ENCODE results near the gene TIAL1. TPM values are rescaled to one million over a fixed set of nuclear protein-coding genes. Genes with fewer than 3 reads are reported as not detected.

TIAL1 gene
- total RNA-seq, 1 experiment from 2014 or later = 220 TPM

DNA sequence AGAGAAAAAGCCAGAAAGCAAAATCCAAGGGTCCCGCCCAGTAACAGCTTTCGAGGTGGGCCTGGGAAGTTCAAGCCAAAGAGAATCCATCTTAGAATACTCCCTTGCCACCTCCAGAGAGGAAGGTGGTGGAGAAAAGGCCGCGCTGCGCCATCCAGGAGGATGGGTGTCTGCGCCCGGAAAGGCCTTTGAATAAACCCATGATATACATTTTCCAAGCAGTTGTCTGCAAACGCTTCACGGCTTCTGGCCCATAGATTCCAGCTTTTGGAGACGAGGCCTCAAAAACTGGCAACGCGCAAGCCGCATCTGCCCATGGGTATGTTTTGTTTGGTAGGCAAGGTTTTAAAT lies 72.1 kb downstream of the TIAL1 start:
- ChIA-PET POLR2A (interaction anchor here (1.4 kb wide), 1 partner anchor 73 kb away, joined by 3 read pairs; no protein-coding TSS in a partner anchor), RAD21 (ENCODE audit: low non-redundant PET in 1 of 2, low total read pairs in 2 of 2, uncharacterized antibody in 2 of 2, unreplicated experiment in 2 of 2) (no interaction called here), CTCF (no interaction called here)
- DNase-seq (ENCODE audit: low read depth, low spot score) (no peak), ATAC-seq (no peak)
- intact Hi-C loops (cut with micrococcal nuclease) = no loop called here
- Histone ChIP-seq H3K27ac (ENCODE audit: low read depth, low read length) (no peak overlapping the region), H3K4me1 (ENCODE audit: control insufficient read depth in 1 of 2, insufficient read depth in 2 of 2, low read length in 2 of 2) (peaks cover 28 to 49% of the 10 kb centered on the region in 2 experiments), H3K79me2 (ENCODE audit: insufficient read depth, low read length) (peaks cover 26% of the 10 kb centered on the region), H3K9ac (ENCODE audit: low read length) (0 out of 2 replicates have a peak overlapping the region, but pooled peaks have one; percentile 53), H3K36me3 (ENCODE audit: control insufficient read depth in 1 of 2, insufficient read depth in 2 of 2, low read length in 2 of 2) (peaks cover 0 to 25% of the 10 kb centered on the region in 2 experiments; a peak in 1 of 4 replicates), H3K9me2 (ENCODE audit: insufficient read depth) (no peaks in the 10 kb centered on the region), H3K9me3 (ENCODE audit: control insufficient read depth in 1 of 2, insufficient read depth in 1 of 2, low read depth in 1 of 2, low read length in 2 of 2) (no peaks in the 10 kb centered on the region), H3K27me3 (ENCODE audit: insufficient read depth, low read length) (no peaks in the 10 kb centered on the region), H3K4me2 (ENCODE audit: low read length) (no peak overlapping the region), H3K4me3 (replicated peaks in 1 of 2; ENCODE audit: low read depth in 1 of 2, low read length in 2 of 2) (no peak overlapping the region), H2AFZ (ENCODE audit: low read depth, low read length, poor library complexity, severe bottlenecking) (no peak overlapping the region), H4K20me1 (ENCODE audit: insufficient read depth) (no peaks in the 10 kb centered on the region)
- no peak for TF ChIP-seq SRF (IDR thresholded peaks at IDR 0.05; ENCODE audit: low read depth)
- TF ChIP-seq, protein P1, sequence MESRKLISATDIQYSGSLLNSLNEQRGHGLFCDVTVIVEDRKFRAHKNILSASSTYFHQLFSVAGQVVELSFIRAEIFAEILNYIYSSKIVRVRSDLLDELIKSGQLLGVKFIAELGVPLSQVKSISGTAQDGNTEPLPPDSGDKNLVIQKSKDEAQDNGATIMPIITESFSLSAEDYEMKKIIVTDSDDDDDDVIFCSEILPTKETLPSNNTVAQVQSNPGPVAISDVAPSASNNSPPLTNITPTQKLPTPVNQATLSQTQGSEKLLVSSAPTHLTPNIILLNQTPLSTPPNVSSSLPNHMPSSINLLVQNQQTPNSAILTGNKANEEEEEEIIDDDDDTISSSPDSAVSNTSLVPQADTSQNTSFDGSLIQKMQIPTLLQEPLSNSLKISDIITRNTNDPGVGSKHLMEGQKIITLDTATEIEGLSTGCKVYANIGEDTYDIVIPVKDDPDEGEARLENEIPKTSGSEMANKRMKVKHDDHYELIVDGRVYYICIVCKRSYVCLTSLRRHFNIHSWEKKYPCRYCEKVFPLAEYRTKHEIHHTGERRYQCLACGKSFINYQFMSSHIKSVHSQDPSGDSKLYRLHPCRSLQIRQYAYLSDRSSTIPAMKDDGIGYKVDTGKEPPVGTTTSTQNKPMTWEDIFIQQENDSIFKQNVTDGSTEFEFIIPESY (IDR thresholded peaks at IDR 0.05; ENCODE audit: extremely low read depth, insufficient replicate concordance, low read length) = no peak
- TF ChIP-seq POLR2A (IDR thresholded peaks at IDR 0.05; ENCODE audit: borderline replicate concordance, extremely low read depth, insufficient read depth, insufficient read length) = no peak
- no peak for TF ChIP-seq RAD21 (IDR thresholded peaks at IDR 0.05; ENCODE audit: low read depth)
- TF ChIP-seq SP1 (IDR thresholded peaks at IDR 0.05; ENCODE audit: low read depth) = no peak
- TF ChIP-seq, protein P2, sequence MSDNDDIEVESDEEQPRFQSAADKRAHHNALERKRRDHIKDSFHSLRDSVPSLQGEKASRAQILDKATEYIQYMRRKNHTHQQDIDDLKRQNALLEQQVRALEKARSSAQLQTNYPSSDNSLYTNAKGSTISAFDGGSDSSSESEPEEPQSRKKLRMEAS (IDR thresholded peaks at IDR 0.05) = no peak
- TF ChIP-seq EZH2 (IDR thresholded peaks at IDR 0.05) = no peak
- no peak for TF ChIP-seq ELF1 (IDR thresholded peaks at IDR 0.05; ENCODE audit: borderline replicate concordance, low read depth)
- TF ChIP-seq, protein P3, sequence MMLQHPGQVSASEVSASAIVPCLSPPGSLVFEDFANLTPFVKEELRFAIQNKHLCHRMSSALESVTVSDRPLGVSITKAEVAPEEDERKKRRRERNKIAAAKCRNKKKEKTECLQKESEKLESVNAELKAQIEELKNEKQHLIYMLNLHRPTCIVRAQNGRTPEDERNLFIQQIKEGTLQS (IDR thresholded peaks at IDR 0.05) = no peak
- no peak for TF ChIP-seq JUND (IDR thresholded peaks at IDR 0.05)
- no peak for TF ChIP-seq EZH2phosphoT487 (IDR thresholded peaks at IDR 0.05; ENCODE audit: borderline replicate concordance)
- TF ChIP-seq, protein P4, sequence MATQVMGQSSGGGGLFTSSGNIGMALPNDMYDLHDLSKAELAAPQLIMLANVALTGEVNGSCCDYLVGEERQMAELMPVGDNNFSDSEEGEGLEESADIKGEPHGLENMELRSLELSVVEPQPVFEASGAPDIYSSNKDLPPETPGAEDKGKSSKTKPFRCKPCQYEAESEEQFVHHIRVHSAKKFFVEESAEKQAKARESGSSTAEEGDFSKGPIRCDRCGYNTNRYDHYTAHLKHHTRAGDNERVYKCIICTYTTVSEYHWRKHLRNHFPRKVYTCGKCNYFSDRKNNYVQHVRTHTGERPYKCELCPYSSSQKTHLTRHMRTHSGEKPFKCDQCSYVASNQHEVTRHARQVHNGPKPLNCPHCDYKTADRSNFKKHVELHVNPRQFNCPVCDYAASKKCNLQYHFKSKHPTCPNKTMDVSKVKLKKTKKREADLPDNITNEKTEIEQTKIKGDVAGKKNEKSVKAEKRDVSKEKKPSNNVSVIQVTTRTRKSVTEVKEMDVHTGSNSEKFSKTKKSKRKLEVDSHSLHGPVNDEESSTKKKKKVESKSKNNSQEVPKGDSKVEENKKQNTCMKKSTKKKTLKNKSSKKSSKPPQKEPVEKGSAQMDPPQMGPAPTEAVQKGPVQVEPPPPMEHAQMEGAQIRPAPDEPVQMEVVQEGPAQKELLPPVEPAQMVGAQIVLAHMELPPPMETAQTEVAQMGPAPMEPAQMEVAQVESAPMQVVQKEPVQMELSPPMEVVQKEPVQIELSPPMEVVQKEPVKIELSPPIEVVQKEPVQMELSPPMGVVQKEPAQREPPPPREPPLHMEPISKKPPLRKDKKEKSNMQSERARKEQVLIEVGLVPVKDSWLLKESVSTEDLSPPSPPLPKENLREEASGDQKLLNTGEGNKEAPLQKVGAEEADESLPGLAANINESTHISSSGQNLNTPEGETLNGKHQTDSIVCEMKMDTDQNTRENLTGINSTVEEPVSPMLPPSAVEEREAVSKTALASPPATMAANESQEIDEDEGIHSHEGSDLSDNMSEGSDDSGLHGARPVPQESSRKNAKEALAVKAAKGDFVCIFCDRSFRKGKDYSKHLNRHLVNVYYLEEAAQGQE (IDR thresholded peaks at IDR 0.05; ENCODE audit: low read depth) = no peak
- TF ChIP-seq POLR2AphosphoS5 (IDR thresholded peaks at IDR 0.05; ENCODE audit: low read depth, low read length) = no peak
- TF ChIP-seq YY1 (IDR thresholded peaks at IDR 0.05; ENCODE audit: extremely low read depth, insufficient replicate concordance, low read depth, low read length) = no peak
- BruUV-seq (replicated peaks) = no TSS peak
